Pancreas (tissue), 10 donors: ENCODE measurements around the gene NPHS1. TPM values are rescaled to one million over a fixed set of nuclear protein-coding genes. Genes with fewer than 3 reads are reported as not detected.
"Not testable (repeated sequence)": the region's sequence is repeated elsewhere in the genome, so short reads cannot be mapped to it uniquely, and the experiment has no call there.

Experiments used
- ATAC-seq, 4 donors: fragments of 200-7000 bp; cut with Tn5 transposase; one replicate each; pipeline versions ENCODE4 v1.8.0 to v1.9.1; 2020; ENCODE audit warnings: mild to moderate bottlenecking in 4 of 4, moderate library complexity in 4 of 4
- DNase-seq, 6 donors: peaks; one replicate each; pipeline ENCODE4 v3.0.0-alpha.2; 2020
- FAIRE-seq: peaks from 2 replicates; lab custom pipeline; 2012; peaks lifted over from hg19 to GRCh38; lab: Jason Lieb, UNC
- H3K27ac ChIP-seq, 4 donors: fragments of 200-600 bp; sonication (generic); 1 replicate in 3 of 4; 2 replicates in 1 of 4; pipeline versions ENCODE4 v1.5.0 to v1.8.0; 2020
- H3K27me3 ChIP-seq, 4 donors: fragments of 200-600 bp; one replicate each; pipeline ENCODE4 v1.8.0; 2021
- H3K36me3 ChIP-seq, 3 donors: fragments of 200-600 bp; sonication (generic) in 1 of 3; one replicate each; pipeline versions ENCODE4 v1.5.0 to v1.8.0; 2020 to 2021
- H3K4me1 ChIP-seq, 3 donors: fragments of 200-600 bp; one replicate each; pipeline ENCODE4 v1.8.0; 2021
- H3K4me3 ChIP-seq, 4 donors: fragments of 200-600 bp; sonication (generic) in 2 of 4; one replicate each; pipeline versions ENCODE4 v1.5.0 to v1.8.0; 2020 to 2021
- H3K9me3 ChIP-seq, 4 donors: fragments of 200-600 bp; one replicate each; pipeline ENCODE4 v1.8.0; 2021
- WGBS, 2 donors: extraction: QIAGEN DNeasy Blood & Tissue Kit; methylation state at CpG; one replicate each; pipeline ENCODE4 v1.1.7; 2013; 5-methylcytosine and 5-hydroxymethylcytosine counted together
- intact Hi-C, 3 donors: fragments of 100-400 bp; cut with DNase I; formaldehyde crosslinking; loops; one replicate each; pipeline versions ENCODE4 v1.11.1 to v1.14.2; 2022
- polyA plus RNA-seq, 2 donors: library from polyadenylated mRNA; stranded (reverse); fragments of 200-250 nt; gene quantifications; one replicate each; pipeline ENCODE4 v1.2.3, GENCODE V29; 2013
- total RNA-seq, 6 donors: library from RNA; stranded (reverse); fragmentation: NEBNext Ultra II Directional in 4 of 6; extraction: Animal tissue kit (Norgen Biotek cat#: 25700) in 4 of 6; gene quantifications; one replicate each; pipeline versions ENCODE4 v1.2.1 to v1.2.4, GENCODE V29; 2021 to 2023
- TF ChIP-seq, protein P1 (sequence below), 4 donors: fragments of 200-600 bp; sonication (generic) in 3 of 4; IDR thresholded peaks; one replicate each; pipeline versions ENCODE4 v1.5.0 to v1.8.0; 2021; ENCODE audit warnings: antibody characterized with exemption in 4 of 4
- donor health status: healthy with polysubstance abuse.
- donor health status: DM: no; HTN: no; CAD: no; lungs with moderate emphysema.
- donor health status: DM: no; HTN: no; CAD: no.
- donor health status: control.
- donor health status: control.
- donor health status: Bipolar disorder and iron deficiency.
- donor health status: DM: yes; HTN: yes; CAD: no.
- donor health status: DM: no; HTN: no; CAD: no.
- donor health status: DM: no; HTN: no; CAD: no.
- donor health status: DM: yes; HTN: yes; CAD: no.

NPHS1 gene
- total and polyA plus RNA-seq, 8 donors: 11.5 to 32.3 (median 16.5) TPM

DNA sequence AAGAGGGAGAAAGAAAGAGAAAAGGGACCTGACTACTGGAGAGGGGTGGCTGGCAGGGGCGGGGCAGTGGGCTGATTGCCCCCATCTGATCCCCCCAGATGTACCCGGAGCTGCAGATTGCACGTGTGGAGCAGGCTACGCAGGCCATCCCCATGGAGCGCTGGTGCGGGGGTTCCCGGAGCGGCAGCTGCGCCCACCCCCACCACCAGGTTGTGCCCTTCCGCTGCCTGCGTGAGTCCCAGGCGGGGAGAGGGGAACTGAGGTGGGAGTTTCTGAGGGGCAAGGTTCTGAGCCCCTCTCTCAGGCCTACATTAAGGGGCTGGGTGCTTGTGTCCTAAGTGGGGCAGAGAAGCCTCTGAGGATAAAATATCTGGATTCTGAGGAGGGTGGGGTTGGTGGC, 18.5 kb upstream of the NPHS1 start:
- Histone ChIP-seq H3K9me3 (no peaks in the 10 kb centered on the region), H3K27ac (no peak overlapping the region), H3K36me3 (no peaks in the 10 kb centered on the region), H3K27me3 (no peaks in the 10 kb centered on the region), H3K4me1 (peaks cover 0 to 5% (median 0%) of the 10 kb centered on the region in 3 donors), H3K4me3 (no peak overlapping the region)
- DNase-seq (no peak), ATAC-seq (no peak), FAIRE-seq (no peak)
- intact Hi-C loops: no loop called here
- TF ChIP-seq, protein P1, sequence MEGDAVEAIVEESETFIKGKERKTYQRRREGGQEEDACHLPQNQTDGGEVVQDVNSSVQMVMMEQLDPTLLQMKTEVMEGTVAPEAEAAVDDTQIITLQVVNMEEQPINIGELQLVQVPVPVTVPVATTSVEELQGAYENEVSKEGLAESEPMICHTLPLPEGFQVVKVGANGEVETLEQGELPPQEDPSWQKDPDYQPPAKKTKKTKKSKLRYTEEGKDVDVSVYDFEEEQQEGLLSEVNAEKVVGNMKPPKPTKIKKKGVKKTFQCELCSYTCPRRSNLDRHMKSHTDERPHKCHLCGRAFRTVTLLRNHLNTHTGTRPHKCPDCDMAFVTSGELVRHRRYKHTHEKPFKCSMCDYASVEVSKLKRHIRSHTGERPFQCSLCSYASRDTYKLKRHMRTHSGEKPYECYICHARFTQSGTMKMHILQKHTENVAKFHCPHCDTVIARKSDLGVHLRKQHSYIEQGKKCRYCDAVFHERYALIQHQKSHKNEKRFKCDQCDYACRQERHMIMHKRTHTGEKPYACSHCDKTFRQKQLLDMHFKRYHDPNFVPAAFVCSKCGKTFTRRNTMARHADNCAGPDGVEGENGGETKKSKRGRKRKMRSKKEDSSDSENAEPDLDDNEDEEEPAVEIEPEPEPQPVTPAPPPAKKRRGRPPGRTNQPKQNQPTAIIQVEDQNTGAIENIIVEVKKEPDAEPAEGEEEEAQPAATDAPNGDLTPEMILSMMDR (IDR thresholded peaks at IDR 0.05): no peak
- 86% methylated on average over 12 of the region's 12 CpGs for whole genome bisulfite sequencing, 2 donors

DNA sequence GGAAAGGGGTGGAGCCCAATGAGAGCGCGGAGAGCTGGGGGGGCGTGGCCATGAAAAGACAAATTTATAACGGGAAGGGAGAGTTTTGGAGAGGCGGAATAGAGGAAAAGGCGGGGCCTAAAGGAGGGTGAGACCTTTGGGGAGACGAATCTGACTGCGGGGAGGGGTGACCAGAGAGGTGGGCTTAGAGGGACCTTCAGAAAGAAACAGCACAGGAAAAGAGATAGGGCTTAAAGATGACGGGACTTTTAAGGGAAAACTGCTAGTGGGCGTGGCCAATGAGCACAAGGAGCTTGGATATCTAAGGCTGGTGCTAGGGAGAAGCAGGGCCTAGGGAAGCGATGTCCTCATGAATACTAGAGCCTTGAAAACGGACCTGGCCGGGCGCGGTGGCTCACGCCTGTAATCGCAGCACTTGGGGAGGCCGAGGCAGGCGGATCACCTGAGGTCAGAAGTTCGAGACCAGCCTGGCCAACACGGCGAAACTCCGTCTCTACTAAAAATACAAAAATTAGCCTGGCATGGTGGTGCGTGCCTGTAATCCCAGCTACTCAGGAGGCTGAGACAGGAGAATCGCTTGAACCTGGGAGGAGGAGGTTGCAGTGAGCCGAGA, 17.9 kb upstream of the NPHS1 start:
- H3K4me1 ChIP-seq, H3K36me3 ChIP-seq, H3K27ac ChIP-seq, ATAC-seq, H3K27me3 ChIP-seq, H3K9me3 ChIP-seq, FAIRE-seq, intact Hi-C loops: not testable (repeated sequence)
- peak overlapping the region in 1 of 4 donors; percentile 64 for H3K4me3 ChIP-seq
- 61 to 65% methylated on average over 26 of the region's 26 CpGs for WGBS, 2 donors
- peak in 3 of 6 donors; percentile 22 to 55 (median 50) for DNase-seq

DNA sequence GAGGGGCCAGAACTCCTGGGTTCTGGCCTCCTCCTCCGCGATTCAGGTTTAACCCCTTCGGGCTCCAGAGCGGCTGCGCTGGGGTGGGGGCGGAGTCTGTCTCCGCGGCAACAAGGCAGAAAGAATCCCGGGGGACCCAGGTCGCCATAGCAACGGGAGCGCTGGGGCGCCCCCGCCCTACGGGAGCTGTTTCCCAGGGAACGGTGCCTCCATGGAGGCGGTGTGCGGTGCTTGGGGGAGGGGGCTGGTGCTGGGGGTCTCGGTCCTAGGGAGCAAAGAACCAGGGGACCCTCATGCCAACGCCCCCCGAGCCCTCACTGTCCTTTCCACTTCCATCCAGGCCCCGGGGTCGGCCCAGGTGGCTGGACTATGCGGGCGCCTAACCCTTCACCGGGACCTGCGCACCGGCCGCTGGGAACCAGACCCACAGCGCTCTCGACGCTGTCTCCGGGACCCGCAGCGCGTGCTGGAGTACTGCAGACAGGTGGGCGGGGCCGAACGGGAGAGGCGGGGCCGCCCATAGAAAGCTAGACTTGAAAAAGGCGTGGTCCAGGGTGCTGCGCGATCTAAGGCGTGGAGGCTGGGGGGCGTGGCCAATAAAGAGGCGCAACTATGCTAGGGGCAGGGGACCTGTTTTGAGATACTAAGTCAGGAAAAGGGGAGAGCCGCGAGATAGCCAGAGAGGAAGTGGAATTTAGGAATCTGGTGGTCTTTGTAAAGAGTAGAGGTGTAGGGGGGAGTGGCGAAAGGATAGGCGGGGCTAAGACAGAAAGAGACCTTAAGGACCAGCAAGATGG, 17.2 kb upstream of the NPHS1 start:
- H3K9me3 ChIP-seq: no peaks in the 10 kb centered on the region

DNA sequence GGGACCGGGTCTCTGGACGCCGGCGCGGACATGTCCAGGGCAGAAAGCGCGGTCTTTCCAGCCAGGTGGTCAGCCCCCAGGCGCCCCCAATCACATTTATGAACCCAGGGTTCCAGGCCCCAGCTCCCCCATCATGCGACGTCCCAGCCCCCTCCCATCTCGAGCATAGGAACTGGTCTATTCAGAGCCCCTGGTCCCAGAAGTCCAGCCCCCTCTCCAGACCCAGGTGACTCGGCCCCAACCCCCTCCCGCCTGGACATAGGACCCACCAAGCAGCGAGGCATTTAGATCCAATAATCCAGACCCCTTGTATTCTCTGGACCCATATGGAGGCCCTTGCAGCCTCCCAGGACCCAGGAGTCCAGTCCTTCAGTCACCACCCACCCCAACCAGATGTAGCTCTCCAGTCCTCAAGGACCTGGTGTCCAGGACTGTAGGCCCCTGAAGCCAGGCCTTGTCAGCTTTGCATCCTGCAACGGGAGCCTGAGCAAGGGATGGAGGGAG, 16.6 kb upstream of the NPHS1 start:
- peak overlapping the region in 1 of 4 donors; percentile 48 for H3K27ac ChIP-seq
- H3K9me3 ChIP-seq: no peaks in the 10 kb centered on the region
- DNase-seq: no peak
- peaks cover 0 to 5% (median 0%) of the 10 kb centered on the region in 3 donors for H3K4me1 ChIP-seq
- H3K27me3 ChIP-seq: no peaks in the 10 kb centered on the region
- TF ChIP-seq, protein P1 (IDR thresholded peaks at IDR 0.05): no peak
- no peaks in the 10 kb centered on the region for H3K36me3 ChIP-seq
- FAIRE-seq: no peak
- ATAC-seq: peak; percentile 36 to 52 (median 45)
- peak overlapping the region; percentile 37 to 64 (median 49) for H3K4me3 ChIP-seq
- 0 to 3% methylated on average over 15 of the region's 15 CpGs for WGBS, 2 donors
- intact Hi-C loops: no loop called here

More for the DNA sequence above, 17.2 kb upstream of the NPHS1 start:
- Histone ChIP-seq H3K27me3 (no peaks in the 10 kb centered on the region), H3K36me3 (no peaks in the 10 kb centered on the region), H3K27ac (peak overlapping the region in 1 of 4 donors; percentile 48), H3K4me3 (peak overlapping the region in 3 of 4 donors; percentile 46 to 64 (median 52)), H3K4me1 (peaks cover 0 to 5% (median 0%) of the 10 kb centered on the region in 3 donors)
- peak; percentile 78 to 94 (median 86) for DNase-seq
- intact Hi-C loops: no loop called here
- FAIRE-seq: no peak
- WGBS, 2 donors: 2% methylated on average over 51 of the region's 51 CpGs
- TF ChIP-seq, protein P1 (IDR thresholded peaks at IDR 0.05): no peak
- ATAC-seq: peak; percentile 73 to 85 (median 76)

DNA sequence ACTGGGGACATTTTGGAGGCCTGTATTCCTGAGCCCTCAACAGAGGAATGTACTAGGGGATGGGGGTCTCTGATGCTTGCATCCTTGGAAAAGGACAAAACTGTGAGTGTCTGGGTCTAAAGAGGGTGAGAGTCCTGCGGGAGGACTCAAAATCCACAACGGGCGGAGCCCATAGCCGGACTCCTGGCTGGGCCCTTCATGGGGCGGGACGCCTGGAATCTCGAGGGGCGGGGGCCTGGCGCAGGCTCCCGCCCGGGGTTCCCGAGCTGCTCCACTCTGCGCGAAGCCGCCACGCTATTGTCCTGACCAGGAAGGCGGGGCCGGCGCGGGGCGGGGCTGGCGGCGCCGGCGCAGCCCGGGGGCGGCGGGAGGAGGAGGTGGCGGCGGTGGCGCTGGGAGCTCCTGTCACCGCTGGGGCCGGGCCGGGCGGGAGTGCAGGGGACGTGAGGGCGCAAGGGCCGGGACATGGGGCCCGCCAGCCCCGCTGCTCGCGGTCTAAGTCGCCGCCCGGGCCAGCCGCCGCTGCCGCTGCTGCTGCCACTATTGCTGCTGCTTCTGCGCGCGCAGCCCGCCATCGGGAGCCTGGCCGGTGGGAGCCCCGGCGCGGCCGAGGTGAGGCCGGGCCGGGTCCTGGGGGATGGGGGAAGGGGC, 16.0 kb upstream of the NPHS1 start, which contains the start of gene APLP1:
Gene APLP1, plus strand, starts transcription at position 403 of the 651 bp plus-strand sequence. Its CDS starts 63 bp downstream, at position 466.
- Histone ChIP-seq H3K27ac (peak within 1 kb of the TSS in 1 of 4 donors; percentile 48), H3K4me1 (peaks cover 0 to 5% (median 0%) of the 10 kb centered on the region in 3 donors), H3K36me3 (peaks cover 0 to 1% (median 0%) of the 10 kb centered on the region in 3 donors), H3K9me3 (no peaks in the 10 kb centered on the region), H3K4me3 (peak within 1 kb of the TSS; percentile 37 to 64 (median 49)), H3K27me3 (no peaks in the 10 kb centered on the region)
- intact Hi-C loops: no loop called here
- ATAC-seq (peak; percentile 84 to 87 (median 86)), FAIRE-seq (no peak), DNase-seq (peak; percentile 88 to 95 (median 91))
- WGBS, 2 donors: 0 to 1% methylated on average over 16 to 60 of the region's 60 CpGs
- TF ChIP-seq, protein P1 (IDR thresholded peaks at IDR 0.05): no peak
